ENCODE measurements around the gene CD28.

The CD28 gene

GRCh38 chr2:203685081-203685621 is 21.3 kb upstream of the CD28 start:
- TF ChIP-seq CTCF (IDR thresholded peaks at IDR 0.05; ENCODE audit: low read length, missing control alignments): no peak
- H3K4me3 ChIP-seq (replicated peaks; ENCODE audit: low read depth, low read length): no peak overlapping the region
- DNase-seq (ENCODE audit: low read depth): peak; percentile 97

- no peak for TF ChIP-seq CTCF (IDR thresholded peaks at IDR 0.05; ENCODE audit: low read length, missing control alignments)
- H3K4me3 ChIP-seq (replicated peaks; ENCODE audit: low read depth, low read length): no peak overlapping the region
- no peak for DNase-seq (ENCODE audit: low read depth)
Observed at GRCh38 chr2:203685789-203686420, 20.5 kb upstream of the CD28 start.

GRCh38 chr2:203687165-203687564 is 19.3 kb upstream of the CD28 start:
- no peak overlapping the region for H3K4me3 ChIP-seq (replicated peaks; ENCODE audit: low read depth, low read length)
- no peak for TF ChIP-seq CTCF (IDR thresholded peaks at IDR 0.05; ENCODE audit: low read length, missing control alignments)
- peak; percentile 52 for DNase-seq (ENCODE audit: low read depth)

GRCh38 chr2:203688798-203689197 is 17.6 kb upstream of the CD28 start:
- peak; percentile 95 for DNase-seq (ENCODE audit: low read depth)
- no peak for TF ChIP-seq CTCF (IDR thresholded peaks at IDR 0.05; ENCODE audit: low read length, missing control alignments)

GRCh38 chr2:203689426-203690116 is 16.9 kb upstream of the CD28 start:
- no peak for TF ChIP-seq CTCF (IDR thresholded peaks at IDR 0.05; ENCODE audit: low read length, missing control alignments)
- H3K4me3 ChIP-seq (replicated peaks; ENCODE audit: low read depth, low read length): no peak overlapping the region
- no peak for DNase-seq (ENCODE audit: low read depth)

More at GRCh38 chr2:203688798-203689197, 17.6 kb upstream of the CD28 start:
- H3K4me3 ChIP-seq (replicated peaks; ENCODE audit: low read depth, low read length): no peak overlapping the region

- H3K4me3 ChIP-seq (replicated peaks; ENCODE audit: low read depth, low read length): no peak overlapping the region
- TF ChIP-seq CTCF (IDR thresholded peaks at IDR 0.05; ENCODE audit: low read length, missing control alignments): no peak
- no peak for DNase-seq (ENCODE audit: low read depth)
Observed at GRCh38 chr2:203690117-203690431, 16.4 kb upstream of the CD28 start.

Data from fibroblast of pulmonary artery (primary cell).